ENCODE data around the gene PAFAH2.

Gene PAFAH2

GRCh38 chr1:25929016-25929415 lies 68.8 kb downstream of the PAFAH2 start:
- DNase-seq (ENCODE audit: low spot score) = no peak

GRCh38 chr1:25927521-25928265 lies 70.2 kb downstream of the PAFAH2 start:
- DNase-seq (ENCODE audit: low spot score) = no peak

- DNase-seq (ENCODE audit: low spot score) = no peak
These were observed 70.9 kb downstream of the PAFAH2 start for GRCh38 chr1:25926731-25927496.

- DNase-seq (ENCODE audit: low spot score) = no peak
These were observed 73.4 kb downstream of the PAFAH2 start for GRCh38 chr1:25924454-25924853.

GRCh38 chr1:25922971-25923552 lies 74.8 kb downstream of the PAFAH2 start:
- no peak for DNase-seq (ENCODE audit: low spot score)

GRCh38 chr1:25922056-25922970 lies 75.5 kb downstream of the PAFAH2 start:
- no peak for DNase-seq (ENCODE audit: low spot score)

GRCh38 chr1:25918615-25919014 lies 79.2 kb downstream of the PAFAH2 start:
- DNase-seq (ENCODE audit: low spot score) = no peak

- no peak for DNase-seq (ENCODE audit: low spot score)
These were observed 79.9 kb downstream of the PAFAH2 start for GRCh38 chr1:25917996-25918395.

GRCh38 chr1:25916460-25916859 lies 81.4 kb downstream of the PAFAH2 start:
- no peak for DNase-seq (ENCODE audit: low spot score)

GRCh38 chr1:25914074-25914995 lies 83.5 kb downstream of the PAFAH2 start:
- DNase-seq (ENCODE audit: low spot score) = no peak

GRCh38 chr1:25913206-25913605 lies 84.7 kb downstream of the PAFAH2 start:
- no peak for DNase-seq (ENCODE audit: low spot score)

GRCh38 chr1:25912076-25912831 lies 85.6 kb downstream of the PAFAH2 start:
- no peak for DNase-seq (ENCODE audit: low spot score)

- DNase-seq (ENCODE audit: low spot score) = no peak
These were observed 86.7 kb downstream of the PAFAH2 start for GRCh38 chr1:25911162-25911561.

Measured in hematopoietic multipotent progenitor cell treated with erythropoietin and hydrocortisone succinate and interleukin-3 and kit ligand, for 17 days (in vitro differentiated cells).